Left lobe of liver (tissue), 2 donors: Measurements from ENCODE around the gene WNK1. TPM values are rescaled to one million over a fixed set of nuclear protein-coding genes. Genes with fewer than 3 reads are reported as not detected.

Source experiments
- ATAC-seq: fragments of 200-7000 bp; cut with Tn5 transposase; one replicate; pipeline ENCODE4 v1.9.1; 2020; ENCODE audit warnings: mild to moderate bottlenecking, moderate library complexity
- DNase-seq: peaks from one replicate; pipeline ENCODE4 v3.0.0-alpha.2; 2020; ENCODE audit warnings: low spot score
- total RNA-seq: library from RNA; stranded (reverse); gene quantifications from one replicate; pipeline ENCODE4 v1.2.1, GENCODE V29; 2021
- donor health status: DM: no; HTN: no; CAD: no; lungs with moderate emphysema.
- donor health status: DM: no; HTN: yes; CAD: no.

The WNK1 gene
- total RNA-seq, 1 donor from 2014 or later: 79.9 TPM

GRCh38 chr12:851343-851742 is 99.0 kb downstream of the WNK1 start:
- ATAC-seq (no peak), DNase-seq (no peak)

DNA sequence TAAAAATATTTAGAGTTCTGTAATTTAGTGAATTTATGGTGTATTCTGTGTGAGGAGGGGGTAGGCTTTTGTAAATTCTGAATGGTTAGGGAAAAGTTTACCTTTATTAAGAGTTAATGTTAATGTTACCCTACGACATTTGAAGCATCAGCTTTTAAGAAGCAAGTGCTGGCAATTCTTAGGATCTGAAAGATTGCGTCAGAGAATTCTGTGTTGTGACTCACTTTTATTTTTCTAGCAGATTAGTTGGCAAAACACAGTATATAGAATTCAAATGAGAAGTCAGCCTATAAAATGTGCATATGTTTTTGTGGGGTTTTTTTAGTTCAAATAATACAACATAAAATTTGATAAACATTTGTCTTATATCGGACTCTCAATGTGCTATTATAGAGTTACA is 99.5 kb downstream of the WNK1 start:
- ATAC-seq (no peak), DNase-seq (no peak)

DNA sequence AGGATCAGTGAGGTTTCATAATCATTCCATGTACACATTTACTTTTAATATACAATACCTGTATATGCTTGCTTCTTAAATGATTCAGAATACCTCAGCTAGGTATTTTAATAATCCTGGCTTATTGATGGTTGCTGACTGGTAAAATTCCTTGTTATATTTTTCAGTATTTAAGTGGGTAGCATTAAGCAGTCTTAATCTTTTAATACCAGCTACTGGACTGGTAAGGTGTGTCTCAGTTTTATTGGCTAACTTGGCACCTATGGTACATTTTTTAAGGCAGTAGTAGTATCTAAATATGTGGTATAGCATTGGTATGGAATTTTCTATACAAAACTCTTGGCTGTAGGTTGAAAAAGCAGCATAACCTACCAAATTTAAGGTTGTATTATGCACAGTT is 100.5 kb downstream of the WNK1 start:
- DNase-seq (no peak), ATAC-seq (no peak)

- DNase-seq (no peak), ATAC-seq (no peak)
Observed at GRCh38 chr12:857611-858010, 105.2 kb downstream of the WNK1 start.

- DNase-seq (no peak), ATAC-seq (no peak)
Observed at GRCh38 chr12:862303-862911, 110.0 kb downstream of the WNK1 start.

DNA sequence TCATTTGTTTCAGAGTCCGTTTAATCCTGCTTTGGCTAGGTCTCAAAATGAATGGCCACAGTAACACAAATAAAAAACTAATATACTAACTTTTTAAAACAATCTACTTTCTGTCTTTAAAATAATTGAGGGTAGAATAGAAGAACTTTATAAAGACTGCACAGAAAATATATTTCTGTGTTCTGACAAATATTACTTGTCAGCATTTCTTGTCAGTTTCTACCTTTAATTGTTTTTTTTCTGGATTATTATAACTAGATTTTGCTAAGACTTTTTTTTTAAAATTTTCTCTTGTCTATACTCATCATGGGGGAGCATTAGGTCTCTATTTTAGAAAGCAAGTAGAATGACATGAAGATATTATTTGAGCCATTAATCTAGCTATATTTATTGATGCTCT is 110.9 kb downstream of the WNK1 start:
- ATAC-seq: no peak
- DNase-seq: no peak

DNA sequence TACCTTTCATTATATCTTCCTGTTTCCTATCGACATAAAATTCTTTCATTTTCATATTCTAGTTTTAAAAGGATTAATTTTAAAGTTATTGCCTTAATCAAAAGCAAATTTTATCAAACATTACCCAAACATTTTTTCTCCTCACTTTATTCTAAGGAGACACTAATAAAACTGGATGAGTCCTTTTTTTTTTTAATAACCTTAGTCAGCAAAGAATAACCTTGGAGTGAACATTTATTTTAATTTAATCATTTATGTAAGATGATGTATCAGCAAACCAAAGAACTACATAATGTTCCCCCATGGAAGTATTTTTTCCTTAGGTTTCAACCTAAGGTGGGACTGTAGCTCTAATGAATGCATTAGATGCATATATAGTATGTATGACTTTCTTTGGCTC is 113.2 kb downstream of the WNK1 start:
- ATAC-seq: no peak

GRCh38 chr12:867905-868304 is 115.5 kb downstream of the WNK1 start:
- no peak for DNase-seq
- ATAC-seq: peak; percentile 29

More for the DNA sequence above, 113.2 kb downstream of the WNK1 start:
- DNase-seq: no peak

DNA sequence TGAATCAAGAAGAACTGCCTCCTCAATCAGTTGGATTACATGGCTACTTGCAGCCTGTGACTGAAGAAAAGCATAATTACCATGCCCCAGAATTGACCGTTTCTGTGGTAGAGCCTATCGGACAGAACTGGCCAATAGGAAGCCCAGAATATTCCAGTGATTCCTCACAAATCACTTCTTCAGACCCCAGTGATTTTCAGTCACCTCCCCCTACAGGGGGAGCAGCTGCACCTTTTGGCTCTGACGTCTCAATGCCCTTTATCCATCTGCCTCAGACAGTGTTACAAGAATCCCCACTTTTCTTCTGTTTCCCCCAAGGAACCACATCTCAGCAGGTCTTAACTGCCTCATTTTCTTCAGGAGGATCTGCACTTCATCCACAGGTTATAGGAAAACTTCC is 116.3 kb downstream of the WNK1 start:
- ATAC-seq (no peak), DNase-seq (no peak)

DNA sequence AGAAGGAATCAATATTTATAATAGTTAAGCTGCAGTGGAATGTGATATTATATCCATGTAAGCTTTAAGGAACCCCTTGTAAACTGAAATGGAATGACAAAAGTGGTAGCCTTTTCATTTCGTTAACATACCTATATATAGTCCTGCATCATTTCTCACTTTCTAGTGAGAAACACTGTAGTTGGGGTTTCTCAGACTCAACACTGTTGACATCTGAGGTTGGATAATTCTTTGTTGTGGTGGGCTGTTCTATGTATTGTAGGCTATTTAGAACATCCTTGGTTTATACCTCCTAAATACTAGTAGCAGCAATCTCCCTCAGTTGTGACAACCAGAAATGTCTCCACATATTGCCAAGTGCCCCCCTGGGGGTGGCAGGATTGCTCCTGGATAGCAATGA is 118.0 kb downstream of the WNK1 start:
- ATAC-seq: no peak
- no peak for DNase-seq

DNA sequence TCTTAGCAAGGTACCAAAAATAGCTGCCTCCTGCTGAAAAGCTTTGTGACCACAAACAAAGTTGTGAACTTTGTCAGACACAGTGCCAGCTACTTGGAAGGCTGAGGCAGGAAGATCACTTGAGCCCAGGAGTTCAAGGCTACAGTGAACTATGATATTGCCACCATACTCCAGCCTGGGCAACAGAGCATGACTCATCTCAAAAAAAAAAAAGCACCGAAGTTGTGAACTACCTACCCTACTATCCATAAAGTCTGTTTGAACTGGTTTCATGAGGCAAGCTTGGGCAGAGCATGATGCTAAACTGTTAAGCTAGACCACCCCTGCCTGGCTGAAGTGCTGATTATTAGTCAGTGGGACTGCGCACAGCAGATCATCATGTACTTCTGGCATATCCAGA is 121.6 kb downstream of the WNK1 start:
- ATAC-seq: peak; percentile 26
- no peak for DNase-seq

DNA sequence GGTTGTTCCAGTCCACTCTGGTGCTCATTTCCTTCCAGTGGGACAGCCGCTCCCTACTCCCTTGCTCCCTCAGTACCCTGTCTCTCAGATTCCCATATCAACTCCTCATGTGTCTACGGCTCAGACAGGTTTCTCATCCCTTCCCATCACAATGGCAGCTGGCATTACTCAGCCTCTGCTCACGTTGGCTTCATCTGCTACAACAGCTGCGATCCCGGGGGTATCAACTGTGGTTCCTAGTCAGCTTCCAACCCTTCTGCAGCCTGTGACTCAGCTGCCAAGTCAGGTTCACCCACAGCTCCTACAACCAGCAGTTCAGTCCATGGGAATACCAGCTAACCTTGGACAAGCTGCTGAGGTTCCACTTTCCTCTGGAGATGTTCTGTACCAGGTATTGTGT is 127.3 kb downstream of the WNK1 start:
- no peak for ATAC-seq
- DNase-seq: no peak

GRCh38 chr12:880656-881055 is 128.3 kb downstream of the WNK1 start:
- ATAC-seq (no peak), DNase-seq (no peak)

- no peak for DNase-seq
- no peak for ATAC-seq
Observed at GRCh38 chr12:884746-885414, 132.5 kb downstream of the WNK1 start.

DNA sequence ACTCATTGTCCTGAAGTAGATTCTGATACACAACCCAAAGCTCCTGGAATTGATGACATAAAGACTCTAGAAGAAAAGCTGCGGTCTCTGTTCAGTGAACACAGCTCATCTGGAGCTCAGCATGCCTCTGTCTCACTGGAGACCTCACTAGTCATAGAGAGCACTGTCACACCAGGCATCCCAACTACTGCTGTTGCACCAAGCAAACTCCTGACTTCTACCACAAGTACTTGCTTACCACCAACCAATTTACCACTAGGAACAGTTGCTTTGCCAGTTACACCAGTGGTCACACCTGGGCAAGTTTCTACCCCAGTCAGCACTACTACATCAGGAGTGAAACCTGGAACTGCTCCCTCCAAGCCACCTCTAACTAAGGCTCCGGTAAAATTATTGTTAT is 133.3 kb downstream of the WNK1 start:
- DNase-seq (no peak), ATAC-seq (no peak)

GRCh38 chr12:886206-886605 is 133.8 kb downstream of the WNK1 start:
- no peak for ATAC-seq
- DNase-seq: no peak

DNA sequence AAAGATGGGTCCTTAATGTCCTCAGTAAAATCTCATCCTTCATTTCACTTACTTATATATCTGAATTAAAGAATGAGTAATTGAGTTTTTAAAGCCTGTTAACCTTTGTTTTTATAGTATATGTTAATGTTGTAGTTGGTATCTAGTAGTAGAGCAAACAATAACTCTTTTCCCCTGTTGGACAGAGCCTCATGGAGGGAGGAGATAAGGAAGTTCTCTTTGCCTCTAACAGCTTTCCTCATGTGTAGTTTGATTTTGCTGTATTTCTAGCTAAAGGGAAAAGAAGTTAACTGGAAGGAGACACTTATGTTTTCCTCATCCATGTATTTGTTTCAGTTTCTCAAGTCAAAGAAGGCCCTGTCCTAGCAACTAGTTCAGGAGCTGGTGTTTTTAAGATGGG is 141.8 kb downstream of the WNK1 start:
- no peak for DNase-seq
- ATAC-seq: no peak

DNA sequence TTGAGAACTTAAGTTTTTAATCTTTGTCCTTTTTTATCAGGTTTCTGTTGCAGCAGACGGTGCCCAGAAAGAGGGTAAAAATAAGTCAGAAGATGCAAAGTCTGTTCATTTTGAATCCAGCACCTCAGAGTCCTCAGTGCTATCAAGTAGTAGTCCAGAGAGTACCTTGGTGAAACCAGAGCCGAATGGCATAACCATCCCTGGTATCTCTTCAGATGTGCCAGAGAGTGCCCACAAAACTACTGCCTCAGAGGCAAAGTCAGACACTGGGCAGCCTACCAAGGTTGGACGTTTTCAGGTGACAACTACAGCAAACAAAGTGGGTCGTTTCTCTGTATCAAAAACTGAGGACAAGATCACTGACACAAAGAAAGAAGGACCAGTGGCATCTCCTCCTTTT is 143.7 kb downstream of the WNK1 start:
- ATAC-seq: no peak
- no peak for DNase-seq

DNA sequence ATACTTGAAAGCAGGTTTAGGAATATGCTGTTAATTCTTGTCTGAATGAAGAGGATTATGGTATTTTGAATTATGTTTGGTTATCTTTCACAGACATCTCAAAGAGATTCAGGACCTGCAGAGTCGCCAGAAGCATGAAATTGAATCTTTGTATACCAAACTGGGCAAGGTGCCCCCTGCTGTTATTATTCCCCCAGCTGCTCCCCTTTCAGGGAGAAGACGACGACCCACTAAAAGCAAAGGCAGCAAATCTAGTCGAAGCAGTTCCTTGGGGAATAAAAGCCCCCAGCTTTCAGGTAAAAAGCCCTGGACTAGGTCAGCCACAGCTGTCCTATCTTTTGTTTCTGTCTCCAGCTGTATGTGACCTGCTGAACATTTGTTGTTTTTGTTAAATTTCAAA is 145.0 kb downstream of the WNK1 start:
- no peak for DNase-seq
- no peak for ATAC-seq

DNA sequence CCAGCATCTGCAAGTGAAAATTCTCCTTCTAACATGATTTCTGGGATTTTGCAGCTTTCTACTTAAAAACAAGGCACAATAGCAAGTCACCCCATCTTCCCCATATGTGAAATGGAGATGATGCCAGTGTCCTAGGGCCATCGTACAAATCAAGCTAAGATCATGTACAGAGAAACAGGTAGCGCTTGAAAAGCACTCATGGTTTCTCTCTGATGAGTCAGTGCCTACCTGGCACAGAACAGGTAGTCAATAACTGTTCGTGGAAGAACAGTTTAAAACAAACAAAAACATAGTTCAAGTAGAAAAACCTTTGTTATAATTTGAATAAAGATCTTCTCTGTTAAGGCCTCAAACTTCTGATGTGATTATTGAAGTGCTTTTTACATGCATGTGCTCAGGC is 150.2 kb downstream of the WNK1 start:
- ATAC-seq (peak; percentile 70), DNase-seq (no peak)

DNA sequence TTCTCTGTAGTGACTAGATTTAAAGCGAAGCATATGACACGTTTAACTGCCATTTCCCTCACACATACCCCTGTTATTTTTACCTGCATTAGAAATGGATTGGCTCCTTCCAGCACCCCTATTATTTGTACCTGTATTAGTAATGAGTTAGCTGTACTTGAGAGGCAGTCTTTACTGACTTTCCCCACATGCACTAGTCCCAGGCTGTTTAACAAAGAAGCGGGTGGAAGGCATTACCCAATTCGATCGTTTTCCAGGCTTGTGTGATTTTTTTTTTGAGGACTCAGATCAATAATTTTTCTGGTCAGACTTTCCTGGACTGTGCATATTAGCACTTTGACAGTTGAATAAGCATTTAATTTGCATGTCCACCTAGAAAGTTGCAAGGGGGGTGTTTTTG is 150.7 kb downstream of the WNK1 start:
- no peak for DNase-seq
- ATAC-seq: peak; percentile 73

DNA sequence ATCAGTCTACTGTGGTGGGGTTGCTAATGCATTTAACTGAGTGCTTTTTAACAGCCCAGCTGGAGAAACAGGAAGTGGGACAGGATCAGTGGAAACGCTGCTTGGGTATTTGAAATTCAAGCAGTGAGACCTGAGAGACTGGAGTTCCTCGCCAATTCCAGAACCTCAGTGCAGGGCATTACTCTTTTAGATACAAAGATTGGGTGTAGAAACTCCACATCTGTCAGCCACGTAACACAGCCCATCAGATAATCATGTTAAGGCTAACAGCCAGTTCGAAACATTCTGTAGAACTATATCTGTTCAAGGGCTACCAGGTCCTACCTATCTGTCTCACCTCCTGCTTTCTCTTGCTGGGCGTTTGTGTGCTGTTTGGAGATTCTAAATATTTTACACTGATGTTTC is 151.6 kb downstream of the WNK1 start:
- DNase-seq (no peak), ATAC-seq (no peak)
